Urinary bladder (tissue), 4 donors: ENCODE results near the gene MS4A18. TPM values are rescaled to one million over a fixed set of nuclear protein-coding genes. Genes with fewer than 3 reads are reported as not detected.

Experiments used
- DNase-seq: peaks from one replicate; pipeline ENCODE4 v3.0.0-alpha.2; 2015; ENCODE audit errors: extremely low spot score
- H3K27ac ChIP-seq: one replicate; pipeline ENCODE4 v1.5.1; 2013; ENCODE audit warnings: low read depth, mild to moderate bottlenecking, moderate library complexity
- H3K36me3 ChIP-seq: one replicate; pipeline ENCODE4 v1.6.1; 2013; ENCODE audit warnings: mild to moderate bottlenecking, moderate library complexity; ENCODE audit not compliant: insufficient read depth
- H3K4me1 ChIP-seq: one replicate; pipeline ENCODE4 v1.6.1; 2013; ENCODE audit warnings: mild to moderate bottlenecking, moderate library complexity; ENCODE audit not compliant: insufficient read depth
- H3K4me3 ChIP-seq: one replicate; pipeline ENCODE4 v1.5.1; 2013; ENCODE audit warnings: low read depth, low read length
- WGBS: extraction: QIAGEN DNeasy Blood & Tissue Kit; methylation state at CpG from one replicate; pipeline ENCODE4 v1.1.7; 2013; 5-methylcytosine and 5-hydroxymethylcytosine counted together
- polyA plus RNA-seq: library from polyadenylated mRNA; stranded (reverse); fragments of 200-250 nt; gene quantifications from one replicate; pipeline ENCODE4 v1.2.3, GENCODE V29; 2013
- total RNA-seq: library from RNA; depleted of rRNA; stranded (reverse); fragments of >200 nt; gene quantifications from one replicate; pipeline ENCODE4 v1.2.3, GENCODE V29; 2014
- donor health status: healthy with polysubstance abuse.
- donor health status: healthy.

MS4A18 gene
- total and polyA plus RNA-seq, 2 donors = not detected

DNA sequence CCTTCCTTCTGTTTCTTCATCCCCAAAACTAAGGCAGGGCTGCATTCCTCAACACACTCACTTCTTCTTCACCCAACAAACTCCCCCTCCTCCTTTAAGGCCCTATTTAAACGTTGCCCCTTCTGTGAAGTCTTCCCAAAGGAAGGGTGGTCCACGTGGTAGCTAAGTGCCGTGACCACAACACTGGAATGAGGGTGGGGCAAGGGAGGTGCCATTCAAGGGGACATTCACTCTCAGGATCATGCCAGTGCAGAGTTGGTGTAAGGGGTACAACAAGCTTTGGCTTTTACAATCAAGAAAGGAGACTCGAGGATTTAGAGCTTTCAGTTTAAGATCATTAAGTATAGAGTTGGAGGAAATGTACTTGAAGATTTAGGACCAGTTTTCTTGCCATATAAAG lies 52.6 kb downstream of the MS4A18 start:
- WGBS = 46% methylated on average over 4 of the region's 4 CpGs
- DNase-seq = no peak
- H3K4me3 ChIP-seq = no peak overlapping the region
- no peaks in the 10 kb centered on the region for H3K36me3 ChIP-seq
- no peak overlapping the region for H3K27ac ChIP-seq
- no peaks in the 10 kb centered on the region for H3K4me1 ChIP-seq

DNA sequence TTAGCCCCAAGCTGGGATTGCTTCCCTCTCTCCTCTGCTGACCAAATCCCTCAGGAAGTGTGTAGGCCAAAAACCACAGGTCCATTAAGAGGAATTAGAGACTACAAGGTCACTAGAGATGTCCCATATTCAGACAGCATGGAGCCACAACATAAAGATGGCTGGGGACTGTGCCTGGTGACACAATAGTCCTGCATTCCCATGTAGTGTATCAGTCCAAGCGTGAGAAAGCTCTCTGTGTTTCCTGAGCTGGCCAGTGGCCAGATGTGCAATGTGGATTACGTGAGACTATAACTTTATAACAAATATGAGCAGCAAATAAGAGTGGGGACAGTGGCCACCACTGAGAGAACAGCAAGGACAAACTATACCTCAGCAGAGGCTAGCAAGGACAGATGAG lies 53.1 kb downstream of the MS4A18 start:
- 28% methylated on average over 2 of the region's 2 CpGs for WGBS
- DNase-seq = no peak
- no peaks in the 10 kb centered on the region for H3K36me3 ChIP-seq

DNA sequence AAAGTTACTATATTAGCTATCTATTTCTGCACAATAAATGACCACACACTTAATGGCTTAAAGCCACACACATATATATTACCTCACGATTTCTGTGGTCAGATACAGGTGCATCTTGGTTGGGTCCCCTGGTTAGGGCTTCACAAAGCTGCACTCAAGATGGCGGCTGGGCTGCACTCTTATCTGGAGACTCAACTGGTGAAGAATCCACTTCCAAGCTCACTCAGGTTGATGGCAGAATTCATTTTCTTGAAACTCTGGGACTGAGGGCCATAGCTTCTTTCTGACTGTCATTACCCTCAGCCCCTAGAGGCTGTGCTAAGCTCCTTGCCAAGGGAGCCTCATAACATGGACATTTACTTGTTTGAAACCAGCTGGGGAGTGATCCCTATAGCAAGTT lies 55.5 kb downstream of the MS4A18 start:
- Histone ChIP-seq H3K36me3 (no peaks in the 10 kb centered on the region), H3K4me3 (no peak overlapping the region), H3K27ac (no peak overlapping the region), H3K4me1 (no peaks in the 10 kb centered on the region)
- WGBS = 86% methylated on average over 2 of the region's 2 CpGs
- no peak for DNase-seq

More for the DNA sequence above, 53.1 kb downstream of the MS4A18 start:
- Histone ChIP-seq H3K4me3 (no peak overlapping the region), H3K4me1 (no peaks in the 10 kb centered on the region), H3K27ac (no peak overlapping the region)

DNA sequence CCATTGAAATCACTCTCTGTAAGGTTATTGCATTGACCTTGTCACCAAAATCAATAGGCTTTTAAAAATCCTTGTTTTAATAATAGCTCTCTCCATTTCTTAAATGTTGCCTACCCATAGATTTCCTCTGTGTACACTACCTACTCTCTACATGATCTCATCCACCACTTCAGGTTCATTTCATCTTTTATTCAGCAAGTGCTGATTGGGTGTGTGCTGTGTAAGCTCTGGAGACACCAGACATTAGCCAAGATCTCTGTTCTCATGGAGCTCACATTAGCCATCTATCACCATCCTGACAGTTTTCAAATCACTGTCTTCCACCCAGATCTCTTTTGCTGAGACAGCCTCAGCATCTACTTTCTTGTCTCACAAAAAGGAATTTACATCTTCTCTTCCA lies 56.3 kb downstream of the MS4A18 start:
- Histone ChIP-seq H3K4me1 (no peaks in the 10 kb centered on the region), H3K27ac (no peak overlapping the region), H3K4me3 (no peak overlapping the region), H3K36me3 (no peaks in the 10 kb centered on the region)
- DNase-seq = no peak

DNA sequence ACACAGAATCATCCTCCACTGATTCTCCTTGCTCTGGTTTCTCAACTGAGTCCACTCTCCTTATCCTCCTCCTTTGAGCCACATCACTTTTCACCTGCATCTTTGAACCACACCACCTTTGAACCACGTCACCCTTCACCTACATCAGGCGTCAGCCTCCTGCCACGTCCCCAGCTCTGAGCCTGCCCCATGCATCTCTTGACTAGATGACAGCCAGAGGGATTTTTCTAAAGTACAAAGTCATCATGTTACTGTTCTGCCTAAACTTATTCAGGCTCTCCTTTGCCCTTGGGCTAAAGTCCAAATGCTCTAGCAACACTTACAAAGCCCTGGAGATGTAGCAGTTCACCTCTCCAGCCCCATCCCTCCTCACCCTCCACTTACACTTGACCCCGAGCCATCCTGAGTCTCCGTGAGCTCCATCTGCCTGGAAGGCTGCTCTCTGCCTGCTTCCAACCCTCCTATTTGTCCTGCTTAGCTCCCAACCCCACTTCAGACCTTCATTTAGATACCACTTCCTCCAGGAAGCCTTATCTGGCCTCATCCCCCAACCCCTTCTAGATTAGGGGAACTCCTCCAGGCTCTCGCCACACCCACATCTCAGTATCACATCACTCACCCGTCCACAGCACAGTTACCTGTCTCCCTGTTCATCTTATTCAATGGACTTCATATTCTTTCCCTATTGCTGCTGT lies 56.9 kb downstream of the MS4A18 start:
- no peak overlapping the region for H3K27ac ChIP-seq
- 74% methylated on average over 7 of the region's 7 CpGs for WGBS
- H3K36me3 ChIP-seq = no peaks in the 10 kb centered on the region
- H3K4me1 ChIP-seq = no peaks in the 10 kb centered on the region
- no peak for DNase-seq
- H3K4me3 ChIP-seq = no peak overlapping the region

DNA sequence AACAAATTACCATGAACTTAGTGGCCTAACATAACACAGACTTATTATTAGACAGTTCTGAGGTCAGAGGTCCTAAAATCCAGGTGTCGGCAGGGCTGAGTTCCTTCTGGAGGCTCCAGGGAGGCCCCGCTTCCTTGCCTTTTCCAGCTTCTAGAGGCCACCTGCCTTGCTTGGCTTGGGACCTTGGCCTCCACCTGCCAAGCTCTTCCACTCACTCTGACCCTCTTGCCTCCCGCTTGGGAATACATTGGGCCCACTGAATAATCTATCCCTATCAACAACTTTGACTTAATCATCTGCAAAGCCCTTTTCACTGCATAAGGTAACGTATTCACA lies 57.4 kb downstream of the MS4A18 start:
- 88% methylated on average over 4 of the region's 4 CpGs for WGBS
- Histone ChIP-seq H3K4me1 (no peaks in the 10 kb centered on the region), H3K27ac (no peak overlapping the region), H3K4me3 (no peak overlapping the region), H3K36me3 (no peaks in the 10 kb centered on the region)
- DNase-seq = no peak

DNA sequence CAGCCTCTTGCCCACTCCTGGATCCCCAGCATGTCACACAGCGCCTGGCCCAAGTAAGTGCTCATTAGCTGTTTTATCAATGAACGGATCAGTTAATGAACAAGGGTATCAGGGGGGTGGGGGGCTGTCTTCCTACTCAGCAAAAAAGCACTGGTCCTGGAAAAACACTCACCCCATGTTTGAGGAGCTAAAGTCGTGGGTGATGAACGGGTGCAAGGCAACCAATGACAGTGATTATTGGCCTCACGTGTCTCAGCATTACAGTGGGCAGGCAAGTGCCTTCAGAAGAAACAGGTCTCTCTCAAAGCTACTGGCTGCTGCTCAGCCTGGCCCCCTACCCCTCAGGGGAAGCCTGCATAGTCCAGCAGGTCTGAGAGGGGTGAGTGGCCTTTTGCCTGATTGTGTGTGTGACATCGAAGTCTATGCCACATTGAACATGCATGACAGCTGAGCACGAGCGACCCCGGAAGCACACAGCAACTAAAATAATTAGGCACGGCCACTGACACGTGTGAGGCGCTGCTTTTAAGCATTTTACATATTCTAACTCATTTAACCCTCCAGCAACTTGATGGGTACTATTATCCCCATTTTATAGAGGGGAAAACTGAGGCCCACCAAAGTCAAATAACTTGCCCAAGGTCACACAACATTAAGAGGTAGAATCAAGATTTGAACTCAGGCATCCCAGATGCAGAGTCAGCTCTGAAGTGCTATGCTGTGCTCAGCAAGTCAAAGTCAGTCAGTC lies 58.0 kb downstream of the MS4A18 start:
- Histone ChIP-seq H3K27ac (no peak overlapping the region), H3K4me3 (no peak overlapping the region), H3K36me3 (no peaks in the 10 kb centered on the region), H3K4me1 (no peaks in the 10 kb centered on the region)
- DNase-seq = no peak
- WGBS = 85% methylated on average over 12 of the region's 12 CpGs

DNA sequence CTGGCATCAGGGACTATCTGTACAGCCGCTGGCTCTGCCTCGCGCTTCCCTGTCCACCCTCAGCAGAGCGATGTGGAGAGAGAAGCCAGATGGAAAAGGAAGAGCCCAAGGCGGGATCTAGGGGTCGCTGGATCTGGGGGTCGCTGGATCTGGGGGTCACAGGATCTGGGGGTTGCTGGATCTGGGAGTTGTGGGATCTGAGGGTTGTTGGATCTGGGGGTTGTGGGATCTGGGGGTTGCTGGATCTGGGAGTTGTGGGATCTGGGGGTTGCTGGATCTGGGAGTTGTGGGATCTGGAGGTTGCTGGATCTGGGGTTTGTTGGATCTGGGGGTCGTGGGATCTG lies 58.6 kb downstream of the MS4A18 start:
- no peak overlapping the region for H3K4me3 ChIP-seq
- no peak overlapping the region for H3K27ac ChIP-seq
- H3K36me3 ChIP-seq = no peaks in the 10 kb centered on the region
- no peak for DNase-seq
- H3K4me1 ChIP-seq = no peaks in the 10 kb centered on the region
- WGBS = 93% methylated on average over 8 of the region's 8 CpGs

DNA sequence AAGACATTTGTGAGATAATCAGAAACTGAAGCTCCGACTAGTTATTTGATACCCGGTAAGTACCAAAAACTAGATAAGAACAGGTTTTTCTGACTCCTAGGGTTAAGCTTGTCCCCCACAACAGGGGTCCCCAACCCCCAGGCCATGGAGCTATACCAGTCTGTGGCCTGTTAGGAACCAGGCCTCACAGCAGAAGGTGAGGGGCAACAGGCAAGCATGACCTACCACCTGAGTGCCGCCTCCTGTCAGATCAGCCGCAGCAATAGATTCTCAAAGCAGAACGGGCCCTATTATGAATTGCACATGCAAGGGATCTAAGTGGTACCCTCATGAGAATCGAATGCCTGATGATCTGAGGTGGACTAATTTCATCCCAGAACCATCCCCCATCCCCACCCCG lies 59.4 kb downstream of the MS4A18 start:
- DNase-seq = no peak

DNA sequence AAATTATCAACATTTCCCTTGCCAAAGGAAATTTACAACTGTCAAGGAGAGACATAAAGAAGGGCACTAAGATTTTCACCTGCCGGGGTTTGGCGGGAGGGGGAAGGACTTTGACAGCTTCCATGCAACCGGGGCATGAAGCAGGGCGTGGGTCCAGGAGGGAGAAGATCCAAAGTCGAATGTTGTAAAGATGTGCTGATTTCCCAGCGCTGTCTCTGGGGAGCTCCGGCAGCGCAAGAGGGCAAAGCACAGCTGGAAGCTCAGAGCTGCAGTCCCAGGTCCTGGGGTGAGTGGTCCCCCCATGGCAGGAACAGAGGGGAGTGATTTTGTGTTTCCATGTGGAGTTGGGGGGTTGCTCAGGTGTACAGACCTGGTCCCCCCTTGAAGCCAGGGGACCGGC lies 60.6 kb downstream of the MS4A18 start, which contains the start of gene MS4A10:
Gene MS4A10 (plus strand): TSS at position 198 of the 400 bp plus-strand sequence. CDS start 5,003 bp downstream, outside the sequence.
- DNase-seq = no peak
- Histone ChIP-seq H3K4me3 (no peak within 1 kb of the TSS), H3K27ac (no peak within 1 kb of the TSS), H3K4me1 (no peaks in the 10 kb centered on the region), H3K36me3 (no peaks in the 10 kb centered on the region)
- WGBS = 40% methylated on average over 9 of the region's 9 CpGs

More for the DNA sequence above, 59.4 kb downstream of the MS4A18 start:
- Histone ChIP-seq H3K4me3 (no peak overlapping the region), H3K36me3 (no peaks in the 10 kb centered on the region), H3K27ac (no peak overlapping the region), H3K4me1 (no peaks in the 10 kb centered on the region)
- WGBS = 93% methylated on average over 7 of the region's 7 CpGs

DNA sequence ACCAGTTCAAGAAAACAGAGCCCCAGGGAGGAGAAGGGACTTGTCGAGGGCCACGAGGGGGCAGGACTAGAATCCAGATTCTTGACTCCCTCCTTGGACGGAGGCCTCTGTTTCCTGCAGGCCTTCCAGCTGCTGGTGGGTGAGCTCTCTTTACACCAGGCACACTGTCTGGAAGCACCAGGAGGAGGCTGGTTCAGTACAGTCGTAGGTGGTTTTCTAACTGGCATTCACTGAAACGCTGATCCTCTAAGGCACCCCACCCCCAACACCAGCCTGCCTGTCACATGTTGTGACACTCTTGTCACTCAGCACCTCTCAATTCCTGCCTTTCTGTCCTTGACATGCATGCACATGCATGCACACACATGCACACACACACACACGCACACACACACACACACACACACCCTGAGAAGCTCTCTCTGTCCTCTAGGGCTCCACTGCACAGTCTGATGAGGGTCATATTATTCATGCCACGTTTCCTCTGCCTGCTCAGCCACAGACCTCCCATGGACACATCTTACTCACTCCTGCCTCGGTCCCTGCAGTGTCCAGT lies 61.4 kb downstream of the MS4A18 start:
- Histone ChIP-seq H3K27ac (no peak overlapping the region), H3K4me1 (no peaks in the 10 kb centered on the region), H3K36me3 (no peaks in the 10 kb centered on the region), H3K4me3 (no peak overlapping the region)
- no peak for DNase-seq
- 52% methylated on average over 8 of the region's 8 CpGs for WGBS

DNA sequence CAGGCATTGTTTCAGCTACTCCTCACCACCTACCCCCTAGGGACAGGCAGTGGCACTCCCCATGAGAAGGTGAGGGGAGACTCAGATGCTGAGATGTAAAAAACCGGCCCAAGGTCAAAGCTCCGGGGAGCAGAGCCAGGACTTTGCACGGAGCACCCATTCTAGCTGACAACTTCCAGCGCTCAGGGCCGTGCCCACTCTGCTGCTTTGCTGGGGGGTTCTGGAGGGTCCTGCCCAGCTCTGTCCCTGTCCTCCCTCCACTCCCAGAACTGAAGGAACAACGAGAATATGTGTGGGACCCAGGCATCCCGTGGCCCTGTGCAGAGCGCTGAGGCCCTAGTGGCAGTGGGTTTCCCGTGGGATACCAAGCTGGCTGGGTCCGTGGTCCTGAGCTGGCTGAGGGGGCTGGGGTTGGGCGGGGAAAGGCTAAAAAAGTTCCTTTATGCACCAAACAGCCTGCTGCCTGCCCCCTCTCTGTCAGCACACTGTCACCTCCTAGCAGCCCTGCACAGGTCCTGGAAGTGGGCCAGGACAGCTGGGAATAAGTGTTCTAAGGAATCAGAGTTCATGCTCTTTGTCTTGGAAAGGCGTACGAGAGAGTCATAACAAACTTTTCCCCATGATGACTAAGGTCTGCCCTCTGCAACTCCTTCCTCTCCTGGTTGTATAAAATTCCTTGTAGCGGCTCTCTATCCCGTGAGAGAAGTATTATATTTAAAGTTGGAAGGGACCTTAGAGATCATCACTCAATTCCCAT lies 62.5 kb downstream of the MS4A18 start:
- H3K4me1 ChIP-seq = no peaks in the 10 kb centered on the region
- no peak overlapping the region for H3K27ac ChIP-seq
- H3K4me3 ChIP-seq = no peak overlapping the region
- DNase-seq = no peak
- 44% methylated on average over 15 of the region's 15 CpGs for WGBS
- H3K36me3 ChIP-seq = no peaks in the 10 kb centered on the region

DNA sequence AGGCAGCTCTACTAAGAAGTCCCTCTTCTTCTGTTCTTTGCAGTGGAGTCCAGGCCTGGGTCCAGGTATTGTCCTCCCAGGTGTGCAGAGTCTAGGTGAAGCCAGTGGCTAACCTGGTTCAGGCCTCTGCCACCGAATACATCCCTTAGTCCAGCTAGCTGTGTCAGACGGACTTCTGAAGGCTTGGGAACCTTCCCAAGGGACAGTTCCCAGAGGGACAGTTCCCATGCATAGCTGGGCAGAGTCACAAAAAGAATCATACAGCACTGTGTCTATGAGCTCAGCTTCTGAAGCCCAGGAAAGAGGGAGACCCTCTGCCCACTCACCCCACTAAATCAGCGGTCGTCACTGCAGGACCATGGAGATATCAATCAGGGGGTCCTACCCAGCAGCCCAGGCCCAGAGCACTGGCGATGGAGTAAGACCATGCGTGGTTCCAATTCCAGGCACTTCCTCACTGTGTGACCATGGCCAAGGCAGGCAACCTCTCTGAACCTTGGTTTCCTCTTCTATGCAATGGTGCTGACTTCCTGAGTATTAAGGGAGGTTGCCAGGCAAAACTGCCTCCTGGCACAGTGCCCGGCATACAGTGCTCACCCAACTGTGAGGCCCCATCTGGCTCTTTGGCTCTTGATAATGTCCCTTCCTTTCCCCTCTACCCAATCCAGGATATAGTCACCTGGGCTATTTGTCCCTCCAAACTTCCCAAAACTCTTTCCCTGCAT lies 64.0 kb downstream of the MS4A18 start:
- 86% methylated on average over 7 of the region's 7 CpGs for WGBS
- no peak overlapping the region for H3K27ac ChIP-seq

More for the DNA sequence above, 64.0 kb downstream of the MS4A18 start:
- Histone ChIP-seq H3K4me3 (no peak overlapping the region), H3K4me1 (no peaks in the 10 kb centered on the region), H3K36me3 (no peaks in the 10 kb centered on the region)
- no peak for DNase-seq
